Astrocyte (in vitro differentiated cells and primary cell): ENCODE data around the gene THRA.

ENCODE experiments used
- CTCF ChIP-seq: IDR thresholded peaks from 2 replicates; pipeline ENCODE4 v1.5.1; 2011; ENCODE audit warnings: low read depth, mild to moderate bottlenecking, inconsistent platforms, low read length, moderate library complexity; ENCODE audit not compliant: insufficient read depth
- EZH2 ChIP-seq: IDR thresholded peaks from 2 replicates; pipeline ENCODE4 v1.6.1; 2012; ENCODE audit warnings: mild to moderate bottlenecking, low read length, inconsistent platforms; ENCODE audit not compliant: insufficient read depth

- TF ChIP-seq CTCF, result no peak
- no peak for TF ChIP-seq EZH2
Measured at GRCh38 chr17:40074175-40074512, 11.4 kb downstream of the THRA start.
